Activated CD8-positive, alpha-beta memory T cell treated with anti-CD3 and anti-CD28 coated beads for 4 hours (primary cell): Measurements from ENCODE around the gene SIGMAR1.

Experiments used
- DNase-seq, 2 donors: peaks; one replicate each; pipeline ENCODE4 v3.0.0-alpha.2; 2020; ENCODE audit warnings: low read depth in 2 of 2

Gene SIGMAR1

GRCh38 chr9:34630402-34631154, 7.0 kb downstream of the SIGMAR1 start:
- DNase-seq = no peak

- DNase-seq = no peak
Observed at GRCh38 chr9:34629491-34629808, 8.1 kb downstream of the SIGMAR1 start.

GRCh38 chr9:34628656-34629490, 8.7 kb downstream of the SIGMAR1 start, which contains the start of gene ARID3C:
Gene ARID3C, minus strand, starts transcription at chr9:34629066. Its CDS starts 1,052 bp downstream, at chr9:34628014.
- no peak for DNase-seq

- DNase-seq = no peak
Observed at GRCh38 chr9:34627716-34628655, 9.6 kb downstream of the SIGMAR1 start.

GRCh38 chr9:34625186-34625486, 12.5 kb downstream of the SIGMAR1 start:
- DNase-seq = no peak

GRCh38 chr9:34624475-34625185, 13.0 kb downstream of the SIGMAR1 start:
- DNase-seq = no peak

GRCh38 chr9:34623374-34624235, 14.0 kb downstream of the SIGMAR1 start:
- no peak for DNase-seq

- peak; percentile 74 to 87 for DNase-seq
Observed at GRCh38 chr9:34620061-34620994, 17.3 kb downstream of the SIGMAR1 start, which contains the start of gene DCTN3. Gene DCTN3, minus strand, starts transcription at chr9:34620495. Its CDS starts 31 bp downstream, at chr9:34620464.

- no peak for DNase-seq
Observed at GRCh38 chr9:34615132-34615531, 22.5 kb downstream of the SIGMAR1 start.

- peak in 1 of 2 donors; percentile 32 for DNase-seq
Observed at GRCh38 chr9:34612788-34613390, 24.7 kb downstream of the SIGMAR1 start.

- peak; percentile 62 to 64 for DNase-seq
Observed at GRCh38 chr9:34611811-34612787, 25.5 kb downstream of the SIGMAR1 start, which contains the start of gene RPP25L. Gene RPP25L, minus strand, starts transcription at chr9:34612097. Its CDS starts 801 bp downstream, at chr9:34611296.

GRCh38 chr9:34611251-34611810, 26.3 kb downstream of the SIGMAR1 start:
- DNase-seq = no peak

- DNase-seq = no peak
Observed at GRCh38 chr9:34610434-34611206, 27.0 kb downstream of the SIGMAR1 start.

GRCh38 chr9:34607331-34607730, 30.3 kb downstream of the SIGMAR1 start:
- no peak for DNase-seq

GRCh38 chr9:34606905-34607304, 30.7 kb downstream of the SIGMAR1 start:
- no peak for DNase-seq

- DNase-seq = no peak
Observed at GRCh38 chr9:34606190-34606589, 31.4 kb downstream of the SIGMAR1 start.
